ENCODE results near the gene HDAC11. TPM values are rescaled to one million over a fixed set of nuclear protein-coding genes. Genes with fewer than 3 reads are reported as not detected.
"Not testable (repeated sequence)": the region's sequence is repeated elsewhere in the genome, so short reads cannot be mapped to it uniquely, and the experiment has no call there.

HDAC11 gene
- total RNA-seq, 1 donor from 2014 or later, result 12.6 TPM

- DNase-seq (ENCODE audit: low read depth), result no peak
These were observed 13.1 kb downstream of the HDAC11 start for GRCh38 chr3:13492976-13493866.

- DNase-seq (ENCODE audit: low read depth), result no peak
These were observed 13.8 kb downstream of the HDAC11 start for GRCh38 chr3:13493867-13494441.

- peak; percentile 54 for DNase-seq (ENCODE audit: low read depth)
These were observed 14.6 kb downstream of the HDAC11 start for GRCh38 chr3:13494463-13495350.

GRCh38 chr3:13495351-13495813 lies 15.3 kb downstream of the HDAC11 start:
- no peak for DNase-seq (ENCODE audit: low read depth)

GRCh38 chr3:13495921-13496723 lies 16.0 kb downstream of the HDAC11 start:
- peak; percentile 83 for DNase-seq (ENCODE audit: low read depth)

- no peak for DNase-seq (ENCODE audit: low read depth)
These were observed 16.8 kb downstream of the HDAC11 start for GRCh38 chr3:13496879-13497278.

- DNase-seq (ENCODE audit: low read depth), result peak; percentile 51
These were observed 17.3 kb downstream of the HDAC11 start for GRCh38 chr3:13497386-13497785.

GRCh38 chr3:13498354-13499060 lies 18.4 kb downstream of the HDAC11 start:
- peak; percentile 23 for DNase-seq (ENCODE audit: low read depth)

GRCh38 chr3:13499246-13499645 lies 19.1 kb downstream of the HDAC11 start:
- DNase-seq (ENCODE audit: low read depth), result not testable (repeated sequence)

- DNase-seq (ENCODE audit: low read depth), result no peak
These were observed 20.2 kb downstream of the HDAC11 start for GRCh38 chr3:13500133-13500885.

- no peak for DNase-seq (ENCODE audit: low read depth)
These were observed 20.9 kb downstream of the HDAC11 start for GRCh38 chr3:13501056-13501455.

- no peak for DNase-seq (ENCODE audit: low read depth)
These were observed 21.4 kb downstream of the HDAC11 start for GRCh38 chr3:13501521-13501920.

GRCh38 chr3:13501958-13502790 lies 22.1 kb downstream of the HDAC11 start:
- DNase-seq (ENCODE audit: low read depth), result no peak

- no peak for DNase-seq (ENCODE audit: low read depth)
These were observed 22.6 kb downstream of the HDAC11 start for GRCh38 chr3:13502791-13503060.

GRCh38 chr3:13504161-13504831 lies 24.2 kb downstream of the HDAC11 start:
- no peak for DNase-seq (ENCODE audit: low read depth)

GRCh38 chr3:13505147-13506130 lies 25.3 kb downstream of the HDAC11 start:
- no peak for DNase-seq (ENCODE audit: low read depth)

- no peak for DNase-seq (ENCODE audit: low read depth)
These were observed 26.1 kb downstream of the HDAC11 start for GRCh38 chr3:13506239-13506638.
